Measurements from ENCODE around the gene TPCN2.

Gene TPCN2

GRCh38 chr11:69114811-69115523 is 66.2 kb downstream of the TPCN2 start:
- DNase-seq: no peak

- DNase-seq: no peak
Measured at GRCh38 chr11:69115586-69116560, 67.1 kb downstream of the TPCN2 start.

DNA sequence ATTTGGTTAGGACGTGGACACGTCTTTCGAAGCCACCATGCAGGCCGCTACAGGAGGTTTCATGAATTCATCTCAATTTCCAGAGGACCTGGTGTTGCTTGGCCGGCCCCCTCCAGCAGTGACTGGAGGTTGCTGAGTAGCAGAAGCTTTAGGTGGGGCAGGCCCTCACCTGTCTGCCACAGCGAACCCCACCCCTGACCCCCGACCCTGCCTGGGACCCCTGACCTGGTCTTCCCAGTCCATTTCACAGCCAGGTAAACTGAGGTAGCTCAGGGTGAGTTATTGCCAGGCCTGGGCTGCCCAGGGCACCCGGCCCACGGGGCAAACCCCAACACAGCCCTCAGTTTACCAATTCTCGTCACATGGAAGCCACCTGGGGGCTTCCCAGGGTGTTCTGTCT is 67.9 kb downstream of the TPCN2 start:
- no peak for DNase-seq

DNA sequence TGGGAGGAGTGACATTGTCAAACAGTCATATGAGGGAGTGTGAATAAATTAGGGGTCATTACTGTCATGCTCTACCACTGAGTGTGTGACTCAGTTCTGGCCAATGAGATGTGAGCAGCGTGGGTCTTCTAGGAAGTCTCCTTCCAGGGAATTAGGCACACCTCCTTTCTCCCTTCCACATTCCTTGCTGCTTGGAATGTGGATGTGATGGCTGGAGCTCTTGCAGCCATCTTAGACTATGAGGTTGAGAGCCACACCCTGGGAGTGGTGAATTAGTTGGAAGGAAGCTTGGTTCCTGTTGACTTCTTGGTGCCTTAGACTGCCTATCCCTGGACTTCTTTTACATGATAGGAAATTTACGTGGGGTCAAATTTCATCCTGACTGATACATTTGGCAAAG is 70.5 kb downstream of the TPCN2 start:
- DNase-seq: no peak

GRCh38 chr11:69120096-69120875 is 71.6 kb downstream of the TPCN2 start:
- no peak for DNase-seq

DNA sequence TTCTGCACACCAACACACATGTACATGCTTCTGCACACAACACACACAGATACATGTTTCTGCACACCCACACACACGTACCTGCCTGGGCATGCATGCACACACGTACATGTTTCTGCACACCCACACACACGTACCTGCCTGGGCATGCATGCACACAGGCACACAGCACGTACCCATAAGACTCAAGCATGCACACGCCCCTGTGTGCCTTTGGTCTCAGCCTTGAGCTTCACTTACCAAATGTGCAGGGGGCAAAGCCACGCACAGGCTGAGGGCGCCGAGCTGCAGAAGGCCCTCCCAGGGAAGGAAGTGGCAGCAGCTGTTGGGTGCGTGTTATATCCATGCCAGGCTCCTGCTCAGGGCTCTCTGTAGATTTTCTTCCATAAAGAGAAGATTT is 72.3 kb downstream of the TPCN2 start:
- no peak for DNase-seq

- DNase-seq: no peak
Measured at GRCh38 chr11:69121621-69122325, 73.0 kb downstream of the TPCN2 start.

DNA sequence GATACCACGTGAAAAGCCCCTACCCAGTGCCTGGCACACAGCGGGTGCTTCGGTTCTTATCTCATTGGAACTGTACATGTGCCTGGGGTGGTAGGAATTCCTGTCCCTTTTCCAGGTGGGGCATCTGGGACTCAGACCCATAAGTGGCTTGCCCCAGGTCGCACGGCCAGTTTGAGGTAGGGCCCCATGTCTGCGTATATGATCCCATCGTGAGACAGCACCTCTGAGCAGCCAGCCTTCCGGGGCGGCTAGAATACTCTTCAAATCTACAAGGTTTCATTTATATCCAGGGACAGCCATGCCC is 73.5 kb downstream of the TPCN2 start:
- no peak for DNase-seq

GRCh38 chr11:69122630-69123431 is 74.1 kb downstream of the TPCN2 start:
- no peak for DNase-seq

- no peak for DNase-seq
Measured at GRCh38 chr11:69123593-69124545, 75.1 kb downstream of the TPCN2 start.

DNA sequence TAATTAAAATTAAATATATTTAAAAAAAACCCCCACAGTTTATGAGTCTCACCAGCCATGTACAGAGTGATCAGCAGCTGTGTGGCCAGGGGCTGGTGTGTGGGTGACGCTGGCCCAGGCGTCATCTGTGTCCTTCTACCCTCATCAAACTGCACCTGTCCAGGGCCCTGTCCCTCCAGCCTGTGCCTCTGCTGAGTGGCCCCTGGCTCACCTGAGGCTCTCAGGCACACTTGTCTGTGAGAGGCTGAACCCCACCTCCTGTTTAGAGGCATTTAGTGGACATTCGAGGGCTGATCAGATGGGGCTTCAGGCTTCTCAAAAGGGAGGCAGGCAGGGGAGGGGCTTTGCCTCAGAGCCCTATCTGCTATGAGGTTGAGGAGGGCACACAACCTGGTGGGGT is 77.1 kb downstream of the TPCN2 start:
- DNase-seq: no peak

DNA sequence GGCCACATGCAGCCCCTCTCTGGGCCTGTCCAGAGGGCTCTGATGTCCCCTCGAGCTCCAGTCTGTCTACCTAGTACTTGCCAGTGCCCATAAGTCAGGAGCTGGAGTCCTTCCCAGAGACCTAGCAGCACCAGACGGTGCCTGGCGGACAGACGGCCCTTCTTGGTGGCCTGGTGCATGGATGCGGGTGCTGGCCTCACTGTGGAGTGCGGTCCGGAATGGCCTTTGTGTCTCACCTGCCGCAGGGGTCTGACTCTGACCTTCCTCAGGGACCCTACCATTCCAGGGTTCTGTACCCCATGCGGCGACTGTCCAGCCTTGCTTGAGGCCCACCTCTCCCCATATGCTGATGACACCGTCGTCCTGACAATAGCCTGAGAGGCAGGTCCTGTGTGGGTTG is 77.6 kb downstream of the TPCN2 start:
- no peak for DNase-seq

GRCh38 chr11:69127081-69127850 is 78.5 kb downstream of the TPCN2 start:
- DNase-seq: no peak

GRCh38 chr11:69127884-69128283 is 79.2 kb downstream of the TPCN2 start:
- no peak for DNase-seq

GRCh38 chr11:69129053-69129452 is 80.3 kb downstream of the TPCN2 start:
- DNase-seq: no peak

- DNase-seq: no peak
Measured at GRCh38 chr11:69129647-69130046, 80.9 kb downstream of the TPCN2 start.

- DNase-seq: no peak
Measured at GRCh38 chr11:69130654-69131053, 81.9 kb downstream of the TPCN2 start.

- DNase-seq: no peak
Measured at GRCh38 chr11:69131121-69131566, 82.4 kb downstream of the TPCN2 start.

DNA sequence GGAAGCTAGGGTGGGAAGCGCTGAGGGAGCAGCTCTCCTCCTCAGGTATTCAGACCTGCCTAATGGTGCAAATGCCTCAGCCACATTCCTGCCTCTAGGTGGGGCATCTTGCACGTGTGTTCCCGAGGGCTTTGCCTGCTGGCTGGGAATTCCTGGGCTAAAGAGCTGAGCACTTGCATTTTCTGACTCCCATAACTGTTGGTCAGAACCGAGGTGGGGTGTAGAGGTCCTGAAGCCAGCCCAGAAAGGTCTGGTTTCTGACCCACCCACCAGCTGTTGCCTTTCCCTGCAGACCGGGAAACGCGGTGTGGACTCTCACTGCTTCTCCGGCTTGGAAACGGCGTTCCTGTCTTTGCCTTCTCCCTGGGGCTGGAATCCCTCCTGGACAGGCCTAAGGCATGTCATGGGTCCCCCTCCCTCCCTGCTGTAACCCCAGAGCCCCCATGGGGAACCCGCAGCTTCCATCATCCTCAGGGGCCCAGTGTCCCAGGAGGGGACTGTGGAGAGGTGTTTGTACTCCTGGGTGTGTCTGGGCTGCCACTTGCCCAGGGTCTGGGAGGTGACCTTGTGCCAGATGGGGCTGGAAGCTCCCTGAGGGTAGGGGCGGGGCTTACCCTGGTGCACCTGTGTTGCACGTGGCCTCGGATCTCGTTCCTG is 83.0 kb downstream of the TPCN2 start:
- DNase-seq: peak; percentile 21

Measured in NCI-H748 treated with DMSO at 0.1 percent for 48 hours (cell line).